Activated CD8-positive, alpha-beta T cell treated with anti-CD3 and anti-CD28 coated beads for 36 hours (primary cell): ENCODE results near the gene CDKAL1. TPM values are rescaled to one million over a fixed set of nuclear protein-coding genes. Genes with fewer than 3 reads are reported as not detected.

Experiments used
- ATAC-seq: fragments of 200-7000 bp; cut with Tn5 transposase; one replicate; pipeline ENCODE4 v1.10.0; 2021; ENCODE audit warnings: mild to moderate bottlenecking, moderate library complexity
- CTCF ChIA-PET: fragments of 350-600 bp; sonication (Branson Sonifier 250); formaldehyde crosslinking; loops from one replicate; lab custom pipeline; 2021; ENCODE audit warnings: antibody characterized with exemption; lab: Charles Lee
- POLR2A ChIA-PET: fragments of 350-600 bp; sonication (Branson Sonifier 250); formaldehyde crosslinking; loops from one replicate; lab custom pipeline; 2021; ENCODE audit warnings: antibody characterized with exemption; lab: Charles Lee
- DNase-seq: peaks from one replicate; pipeline ENCODE4 v3.0.0-alpha.2; 2020
- H3K27ac Mint-ChIP-seq: one replicate; pipeline ENCODE4 v1.8.0; 2021; ENCODE audit warnings: mild to moderate bottlenecking, mixed read lengths
- H3K27me3 Mint-ChIP-seq: one replicate; pipeline ENCODE4 v1.8.0; 2021; ENCODE audit warnings: mixed read lengths
- H3K36me3 Mint-ChIP-seq: one replicate; pipeline ENCODE4 v1.8.0; 2021; ENCODE audit warnings: low read depth, mixed read lengths
- H3K4me1 Mint-ChIP-seq: one replicate; pipeline ENCODE4 v1.8.0; 2021; ENCODE audit warnings: low read depth, mixed read lengths
- H3K4me3 Mint-ChIP-seq: one replicate; pipeline ENCODE4 v1.8.0; 2021; ENCODE audit warnings: mild to moderate bottlenecking, moderate library complexity, mixed read lengths
- H3K9me3 Mint-ChIP-seq: one replicate; pipeline ENCODE4 v1.8.0; 2021; ENCODE audit warnings: mixed read lengths
- intact Hi-C: fragments of 100-400 bp; cut with micrococcal nuclease; formaldehyde crosslinking; loops from one replicate; pipeline ENCODE4 v1.10.0; 2022
- total RNA-seq, 2 experiments: library from RNA; stranded (reverse); gene quantifications; one replicate each; pipeline ENCODE4 v1.2.3, GENCODE V29; 2021
- TF ChIP-seq, protein P1 (sequence below): fragments of 200-600 bp; IDR thresholded peaks from one replicate; pipeline ENCODE4 v1.8.0; 2022; ENCODE audit warnings: antibody characterized with exemption, mild to moderate bottlenecking

The CDKAL1 gene
- total RNA-seq, 2 experiments from 2014 or later, result 21.6 to 23.6 TPM

DNA sequence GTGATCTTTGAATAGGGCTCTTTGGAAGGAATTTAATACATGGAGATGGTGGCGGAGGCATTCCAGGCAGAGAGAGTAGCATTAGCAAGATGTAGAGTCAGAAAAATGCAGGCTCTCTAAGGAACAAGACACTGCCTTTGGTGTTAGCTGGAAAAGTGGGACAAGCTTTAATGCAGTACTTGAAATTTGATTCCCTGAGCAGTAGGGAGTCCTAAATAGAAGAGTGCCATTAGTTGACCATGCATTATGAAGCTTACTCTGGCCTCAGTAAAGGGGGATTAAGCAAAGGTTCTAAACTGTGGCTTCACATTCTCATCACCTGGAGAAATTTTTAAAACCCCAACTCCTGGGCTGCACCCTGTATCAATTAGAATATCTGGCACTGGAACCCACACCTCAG lies 564.5 kb downstream of the CDKAL1 start:
- no peak overlapping the region for H3K27ac Mint-ChIP-seq
- H3K4me3 Mint-ChIP-seq, result no peak overlapping the region
- POLR2A ChIA-PET, result no interaction called here
- DNase-seq (no peak), ATAC-seq (no peak)
- TF ChIP-seq, protein P1, sequence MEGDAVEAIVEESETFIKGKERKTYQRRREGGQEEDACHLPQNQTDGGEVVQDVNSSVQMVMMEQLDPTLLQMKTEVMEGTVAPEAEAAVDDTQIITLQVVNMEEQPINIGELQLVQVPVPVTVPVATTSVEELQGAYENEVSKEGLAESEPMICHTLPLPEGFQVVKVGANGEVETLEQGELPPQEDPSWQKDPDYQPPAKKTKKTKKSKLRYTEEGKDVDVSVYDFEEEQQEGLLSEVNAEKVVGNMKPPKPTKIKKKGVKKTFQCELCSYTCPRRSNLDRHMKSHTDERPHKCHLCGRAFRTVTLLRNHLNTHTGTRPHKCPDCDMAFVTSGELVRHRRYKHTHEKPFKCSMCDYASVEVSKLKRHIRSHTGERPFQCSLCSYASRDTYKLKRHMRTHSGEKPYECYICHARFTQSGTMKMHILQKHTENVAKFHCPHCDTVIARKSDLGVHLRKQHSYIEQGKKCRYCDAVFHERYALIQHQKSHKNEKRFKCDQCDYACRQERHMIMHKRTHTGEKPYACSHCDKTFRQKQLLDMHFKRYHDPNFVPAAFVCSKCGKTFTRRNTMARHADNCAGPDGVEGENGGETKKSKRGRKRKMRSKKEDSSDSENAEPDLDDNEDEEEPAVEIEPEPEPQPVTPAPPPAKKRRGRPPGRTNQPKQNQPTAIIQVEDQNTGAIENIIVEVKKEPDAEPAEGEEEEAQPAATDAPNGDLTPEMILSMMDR, result no peak
- intact Hi-C loops, result no loop called here
- H3K4me1 Mint-ChIP-seq, result peaks cover 26% of the 10 kb centered on the region
- H3K36me3 Mint-ChIP-seq, result peaks cover 13% of the 10 kb centered on the region
- CTCF ChIA-PET, result no interaction called here
- H3K27me3 Mint-ChIP-seq, result no peaks in the 10 kb centered on the region
- no peaks in the 10 kb centered on the region for H3K9me3 Mint-ChIP-seq

DNA sequence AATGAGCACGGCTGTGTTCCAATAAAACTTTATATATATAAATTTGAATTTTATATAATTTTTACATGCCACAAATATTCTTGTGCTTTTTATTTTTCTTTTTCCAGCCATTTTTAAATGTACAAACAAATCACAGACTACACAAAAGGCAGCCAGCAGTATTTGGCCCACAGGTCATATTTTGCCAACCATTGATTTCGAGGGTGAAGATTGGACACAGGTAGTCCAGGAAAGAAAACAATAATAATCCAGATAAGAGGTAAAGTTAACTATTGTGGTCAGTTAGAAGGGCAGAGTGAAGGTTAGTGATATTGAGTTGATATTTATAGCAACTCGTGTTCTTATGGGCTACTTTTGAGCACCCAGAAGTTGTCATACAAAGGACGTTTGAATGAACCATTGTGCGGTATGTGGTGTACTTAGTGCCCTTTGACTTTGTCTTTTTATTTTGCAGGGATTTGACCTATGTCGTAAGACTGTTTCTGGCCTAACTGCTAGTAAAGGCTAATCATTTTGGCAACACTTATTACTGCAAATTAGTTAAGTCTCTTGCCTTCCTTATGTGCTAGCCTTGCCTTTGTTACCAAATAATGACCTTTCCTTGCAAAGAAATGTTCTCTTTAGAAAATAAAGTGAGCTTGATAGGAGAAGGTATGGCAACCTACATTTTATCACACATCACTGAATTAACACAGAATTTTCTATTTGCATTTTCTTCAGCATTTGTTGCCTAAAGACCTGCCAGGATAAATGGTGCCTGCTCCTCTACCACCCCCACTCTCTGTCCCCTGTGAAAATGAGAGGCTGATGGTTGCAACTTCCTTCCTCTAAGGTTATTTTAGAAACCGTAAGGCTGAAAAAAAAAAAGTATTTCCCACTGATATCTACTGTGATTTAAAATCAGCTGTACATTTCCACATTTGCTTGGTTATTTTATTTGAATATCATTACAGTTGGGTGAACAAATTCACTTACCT lies 565.4 kb downstream of the CDKAL1 start:
- DNase-seq, result no peak
- CTCF ChIA-PET, result no interaction called here
- no peak for ATAC-seq
- TF ChIP-seq, protein P1, result no peak
- Mint-ChIP-seq H3K27ac (no peak overlapping the region), H3K4me1 (peaks cover 26% of the 10 kb centered on the region), H3K36me3 (peaks cover 12% of the 10 kb centered on the region), H3K27me3 (no peaks in the 10 kb centered on the region), H3K9me3 (no peaks in the 10 kb centered on the region), H3K4me3 (no peak overlapping the region)
- intact Hi-C loops, result no loop called here
- POLR2A ChIA-PET, result no interaction called here

DNA sequence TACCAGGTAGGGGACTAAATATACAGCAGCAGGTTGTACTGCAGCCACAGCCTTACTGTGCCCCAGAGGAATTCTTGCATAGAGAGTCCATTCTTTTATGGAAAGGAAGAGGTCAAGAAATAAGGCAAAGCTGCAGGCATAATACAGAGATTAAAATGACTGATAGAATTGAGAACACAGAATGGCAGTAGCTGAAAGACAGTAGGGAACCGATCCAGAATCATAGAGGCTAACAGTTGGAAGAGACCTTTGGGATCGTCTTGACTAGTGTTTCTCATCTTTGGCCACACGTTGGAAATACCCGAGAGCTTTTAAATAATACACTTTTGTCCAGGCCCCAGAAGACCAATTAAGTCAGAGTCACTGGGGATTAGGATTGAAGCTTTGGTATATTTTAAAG lies 566.7 kb downstream of the CDKAL1 start:
- CTCF ChIA-PET, result interaction anchor here (1.0 to 1.2 kb wide), 2 partner anchors 9 to 47 kb away, joined by 3 read pairs; no protein-coding TSS in a partner anchor
- no peak overlapping the region for H3K4me3 Mint-ChIP-seq
- H3K4me1 Mint-ChIP-seq, result peaks cover 26% of the 10 kb centered on the region
- ATAC-seq, result no peak
- POLR2A ChIA-PET, result interaction anchor here (0.9 kb wide), 1 partner anchor 41 kb away, joined by 4 read pairs; no protein-coding TSS in a partner anchor
- no peak for DNase-seq
- TF ChIP-seq, protein P1, result no peak
- intact Hi-C loops, result no loop called here
- no peak overlapping the region for H3K27ac Mint-ChIP-seq
- H3K27me3 Mint-ChIP-seq, result no peaks in the 10 kb centered on the region
- H3K9me3 Mint-ChIP-seq, result no peaks in the 10 kb centered on the region
- peaks cover 12% of the 10 kb centered on the region for H3K36me3 Mint-ChIP-seq

DNA sequence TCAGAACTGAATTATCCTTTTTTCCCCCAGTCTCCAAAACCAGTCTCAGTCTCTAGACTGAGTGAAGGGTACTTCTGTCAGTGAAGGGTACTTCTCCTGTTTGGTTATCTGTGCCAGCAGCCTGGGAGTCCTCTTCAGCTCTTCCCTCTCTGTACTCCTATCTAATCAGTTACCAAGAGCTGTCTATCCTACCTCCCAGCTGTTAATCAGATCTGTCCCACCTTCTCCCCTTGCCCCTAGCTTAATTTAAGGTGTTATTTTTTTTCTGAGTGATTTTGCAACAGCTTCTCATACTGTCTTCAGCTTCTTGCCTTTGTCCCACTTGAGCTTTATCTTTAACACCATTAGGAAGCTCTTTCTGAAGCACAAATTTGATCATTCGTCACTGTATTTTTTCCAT lies 567.4 kb downstream of the CDKAL1 start:
- H3K27me3 Mint-ChIP-seq, result no peaks in the 10 kb centered on the region
- TF ChIP-seq, protein P1, result no peak
- ChIA-PET CTCF (interaction anchor here (1.0 to 1.2 kb wide), 2 partner anchors 10 to 46 kb away, joined by 3 read pairs; no protein-coding TSS in a partner anchor), POLR2A (interaction anchor here (0.9 kb wide), 1 partner anchor 41 kb away, joined by 4 read pairs; no protein-coding TSS in a partner anchor)
- DNase-seq (no peak), ATAC-seq (no peak)
- peaks cover 14% of the 10 kb centered on the region for H3K36me3 Mint-ChIP-seq
- H3K9me3 Mint-ChIP-seq, result no peaks in the 10 kb centered on the region
- no peak overlapping the region for H3K27ac Mint-ChIP-seq
- H3K4me1 Mint-ChIP-seq, result peaks cover 26% of the 10 kb centered on the region
- H3K4me3 Mint-ChIP-seq, result no peak overlapping the region
- intact Hi-C loops, result no loop called here

DNA sequence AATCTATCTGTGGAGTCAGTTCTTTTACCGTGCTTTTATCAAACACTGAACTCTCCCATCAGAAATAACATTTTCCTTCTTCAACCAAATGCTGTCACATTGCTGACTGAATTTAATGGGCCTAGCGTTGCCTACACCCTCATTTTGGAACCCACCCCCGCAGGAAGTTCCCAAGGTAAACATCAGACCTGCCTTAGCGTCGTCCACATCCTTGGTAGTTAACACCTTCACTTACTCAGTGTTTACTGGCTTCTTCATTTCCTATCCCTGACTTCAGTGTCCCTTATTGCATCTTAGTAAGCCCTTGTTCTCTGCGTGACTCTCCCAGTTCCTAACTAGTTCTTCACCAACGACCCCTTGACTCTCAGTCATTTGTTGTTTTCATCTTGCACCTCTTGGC lies 567.9 kb downstream of the CDKAL1 start:
- intact Hi-C loops, result no loop called here
- TF ChIP-seq, protein P1, result no peak
- Mint-ChIP-seq H3K9me3 (no peaks in the 10 kb centered on the region), H3K36me3 (peaks cover 14% of the 10 kb centered on the region), H3K27ac (no peak overlapping the region), H3K4me3 (no peak overlapping the region), H3K4me1 (peaks cover 26% of the 10 kb centered on the region), H3K27me3 (no peaks in the 10 kb centered on the region)
- POLR2A ChIA-PET, result no interaction called here
- no peak for ATAC-seq
- peak; percentile 13 for DNase-seq
- CTCF ChIA-PET, result no interaction called here
